OCI-LY7 (cell line): ENCODE data around the gene APOA4.
A peak's percentile ranks its signal among the peaks of the same experiment; 100 is the strongest.

Source experiments
- CTCF ChIP-seq: fragments of 200-600 bp; sonication (generic); conservative IDR thresholded peaks from 2 replicates; pipeline ENCODE4 v1.5.1; 2014; ENCODE audit warnings: mild to moderate bottlenecking, antibody characterized with exemption, low read length, moderate library complexity, mixed read lengths
- EZH2phosphoT487 ChIP-seq: fragments of 200-600 bp; sonication (generic); IDR thresholded peaks from 2 replicates; pipeline ENCODE4 v1.6.1; 2018; ENCODE audit warnings: low read depth, borderline replicate concordance, mild to moderate bottlenecking, mixed run types, antibody characterized with exemption, low read length, moderate library complexity, mixed read lengths

- peak; percentile 87 for TF ChIP-seq CTCF
- no peak for TF ChIP-seq EZH2phosphoT487
Observed at GRCh38 chr11:116791002-116791812, 31.9 kb downstream of the APOA4 start.
